Kidney epithelial cell (primary cell): Measurements from ENCODE around the gene UBE2C. TPM values are rescaled to one million over a fixed set of nuclear protein-coding genes. Genes with fewer than 3 reads are reported as not detected.

Experiments
- DNase-seq: peaks from one replicate; pipeline ENCODE4 v3.0.0-alpha.2; 2010; ENCODE audit warnings: low read depth
- H3K27me3 ChIP-seq: 2 replicates; pipeline ENCODE4 v1.6.0; 2011; ENCODE audit warnings: low read length; ENCODE audit not compliant: control insufficient read depth, insufficient read depth
- H3K36me3 ChIP-seq: 2 replicates; pipeline ENCODE4 v1.5.1; 2011; ENCODE audit warnings: low read length; ENCODE audit not compliant: control insufficient read depth, insufficient read depth
- H3K4me3 ChIP-seq: 2 replicates; pipeline ENCODE4 v1.5.1; 2011; ENCODE audit warnings: low read depth, mild to moderate bottlenecking, control low read depth, low read length
- total RNA-seq: library from RNA; depleted of rRNA; stranded (reverse); fragments of >200 nt; gene quantifications from 2 replicates; pipeline ENCODE4 v1.2.3, GENCODE V29; 2015
- TF ChIP-seq, protein P1 (sequence below): IDR thresholded peaks from 2 replicates; pipeline ENCODE4 v1.5.1; 2011; ENCODE audit warnings: mild to moderate bottlenecking, moderate library complexity, low read length, control low read depth, inconsistent platforms; ENCODE audit not compliant: insufficient read depth, poor library complexity, severe bottlenecking

The UBE2C gene
- total RNA-seq, 1 donor from 2014 or later, result 31.3 TPM

DNA sequence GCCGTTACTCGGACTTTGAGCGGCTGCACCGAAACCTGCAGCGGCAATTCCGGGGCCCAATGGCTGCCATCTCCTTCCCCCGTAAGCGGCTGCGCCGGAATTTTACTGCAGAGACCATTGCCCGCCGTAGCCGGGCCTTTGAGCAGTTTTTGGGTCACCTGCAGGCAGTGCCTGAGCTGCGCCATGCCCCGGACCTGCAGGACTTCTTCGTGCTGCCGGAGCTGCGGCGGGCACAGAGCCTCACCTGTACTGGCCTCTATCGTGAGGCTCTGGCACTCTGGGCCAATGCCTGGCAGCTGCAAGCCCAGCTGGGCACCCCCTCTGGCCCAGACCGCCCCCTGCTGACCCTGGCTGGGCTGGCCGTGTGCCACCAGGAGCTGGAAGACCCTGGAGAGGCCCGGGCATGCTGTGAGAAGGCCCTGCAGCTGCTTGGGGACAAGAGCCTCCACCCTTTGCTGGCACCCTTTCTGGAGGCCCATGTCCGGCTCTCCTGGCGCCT, 28.3 kb downstream of the UBE2C start:
- TF ChIP-seq, protein P1, sequence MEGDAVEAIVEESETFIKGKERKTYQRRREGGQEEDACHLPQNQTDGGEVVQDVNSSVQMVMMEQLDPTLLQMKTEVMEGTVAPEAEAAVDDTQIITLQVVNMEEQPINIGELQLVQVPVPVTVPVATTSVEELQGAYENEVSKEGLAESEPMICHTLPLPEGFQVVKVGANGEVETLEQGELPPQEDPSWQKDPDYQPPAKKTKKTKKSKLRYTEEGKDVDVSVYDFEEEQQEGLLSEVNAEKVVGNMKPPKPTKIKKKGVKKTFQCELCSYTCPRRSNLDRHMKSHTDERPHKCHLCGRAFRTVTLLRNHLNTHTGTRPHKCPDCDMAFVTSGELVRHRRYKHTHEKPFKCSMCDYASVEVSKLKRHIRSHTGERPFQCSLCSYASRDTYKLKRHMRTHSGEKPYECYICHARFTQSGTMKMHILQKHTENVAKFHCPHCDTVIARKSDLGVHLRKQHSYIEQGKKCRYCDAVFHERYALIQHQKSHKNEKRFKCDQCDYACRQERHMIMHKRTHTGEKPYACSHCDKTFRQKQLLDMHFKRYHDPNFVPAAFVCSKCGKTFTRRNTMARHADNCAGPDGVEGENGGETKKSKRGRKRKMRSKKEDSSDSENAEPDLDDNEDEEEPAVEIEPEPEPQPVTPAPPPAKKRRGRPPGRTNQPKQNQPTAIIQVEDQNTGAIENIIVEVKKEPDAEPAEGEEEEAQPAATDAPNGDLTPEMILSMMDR, result no peak
- peaks cover 4% of the 10 kb centered on the region for H3K36me3 ChIP-seq
- H3K4me3 ChIP-seq, result no peak overlapping the region
- DNase-seq, result no peak
- H3K27me3 ChIP-seq, result no peaks in the 10 kb centered on the region

DNA sequence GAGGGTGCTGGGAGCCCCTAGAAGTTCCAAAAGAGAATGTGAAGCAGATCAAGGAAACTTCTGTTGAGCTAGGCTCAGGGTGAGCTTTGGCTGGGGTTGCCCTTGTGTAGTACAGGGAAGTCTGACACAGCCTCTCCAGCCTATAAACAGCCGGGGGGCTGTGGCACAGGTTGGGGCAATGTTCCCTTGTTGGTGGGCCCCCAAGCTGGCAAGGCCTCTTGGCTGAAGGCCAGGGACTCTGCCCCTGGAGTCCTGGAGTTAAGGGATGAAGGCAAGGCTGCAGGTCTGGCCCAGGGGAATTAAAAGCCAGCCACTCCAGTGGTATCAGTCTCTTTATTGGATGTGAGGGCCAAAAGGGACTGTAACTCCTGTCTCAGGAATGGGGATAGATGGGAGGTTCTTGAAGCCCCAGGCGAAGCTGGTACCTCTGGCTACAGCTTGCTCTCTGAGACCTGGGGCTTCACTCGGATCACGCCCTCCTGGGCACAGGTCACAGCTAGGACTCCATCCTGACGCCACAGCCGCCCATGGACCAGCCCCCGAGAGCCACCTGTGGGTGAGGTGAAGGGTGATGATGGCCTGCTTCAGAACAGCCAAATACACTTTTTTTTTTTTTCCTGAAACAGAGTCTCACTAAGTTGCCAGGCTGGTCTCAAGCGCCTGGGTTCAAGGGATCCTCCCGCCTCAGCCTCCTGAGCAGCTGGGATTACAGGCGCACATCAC, 29.1 kb downstream of the UBE2C start:
- peaks cover 4% of the 10 kb centered on the region for H3K36me3 ChIP-seq
- H3K27me3 ChIP-seq, result no peaks in the 10 kb centered on the region
- TF ChIP-seq, protein P1, result no peak
- DNase-seq, result no peak
- H3K4me3 ChIP-seq, result no peak overlapping the region

DNA sequence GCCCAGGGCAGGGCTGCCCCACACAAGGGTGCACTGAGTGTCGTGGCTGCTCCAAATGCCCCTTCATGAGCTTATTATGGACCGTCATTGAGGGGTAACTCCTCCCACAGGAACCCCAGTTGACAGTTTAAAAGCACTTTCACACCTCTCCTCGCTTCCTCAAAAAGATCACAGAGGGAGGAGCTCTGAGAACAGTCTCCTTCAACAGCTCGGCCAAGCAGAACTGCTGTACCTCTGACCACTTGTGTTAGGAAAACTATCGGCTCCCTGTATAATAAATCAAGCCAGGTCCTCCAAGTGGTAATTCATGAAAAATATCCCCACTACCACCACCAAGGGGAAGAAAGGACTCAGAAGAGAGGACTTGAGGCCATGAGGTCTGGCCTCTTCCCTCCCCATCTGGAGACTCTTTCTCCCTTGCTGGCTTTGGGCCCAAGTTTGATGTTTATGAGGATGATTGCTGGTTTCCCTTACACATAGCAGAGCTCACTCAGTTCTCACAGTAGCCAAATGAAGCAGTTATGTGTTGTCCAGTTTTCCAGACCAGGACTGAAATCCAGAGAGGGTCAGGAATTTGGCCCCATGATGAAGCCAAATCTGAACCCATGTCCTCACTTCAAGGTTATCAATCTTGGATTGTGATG, 29.8 kb downstream of the UBE2C start:
- TF ChIP-seq, protein P1, result no peak
- peaks cover 4% of the 10 kb centered on the region for H3K36me3 ChIP-seq
- H3K4me3 ChIP-seq, result no peak overlapping the region
- H3K27me3 ChIP-seq, result no peaks in the 10 kb centered on the region
- no peak for DNase-seq

DNA sequence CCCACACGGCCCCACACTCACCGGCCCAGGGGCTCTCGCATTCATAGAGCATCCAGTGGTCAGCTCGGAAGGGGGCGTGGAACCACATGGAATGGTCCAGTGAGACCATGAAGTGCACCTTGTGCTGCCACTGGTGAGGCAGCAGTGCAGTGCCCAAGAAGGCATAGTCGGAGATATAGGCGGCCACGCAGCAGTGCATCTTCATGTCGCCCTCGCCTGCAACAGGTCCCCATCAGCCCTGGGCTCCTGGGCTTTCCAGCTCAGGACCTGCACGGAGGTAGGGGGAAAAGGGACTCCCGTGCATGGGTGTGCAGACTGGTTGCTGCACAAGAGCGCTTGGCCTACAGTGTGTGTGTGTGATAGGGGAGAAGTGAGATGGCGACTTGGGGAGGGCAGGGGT, 31.1 kb downstream of the UBE2C start:
- DNase-seq, result no peak
- Histone ChIP-seq H3K36me3 (peaks cover 4% of the 10 kb centered on the region), H3K4me3 (no peak overlapping the region), H3K27me3 (no peaks in the 10 kb centered on the region)
- TF ChIP-seq, protein P1, result no peak

DNA sequence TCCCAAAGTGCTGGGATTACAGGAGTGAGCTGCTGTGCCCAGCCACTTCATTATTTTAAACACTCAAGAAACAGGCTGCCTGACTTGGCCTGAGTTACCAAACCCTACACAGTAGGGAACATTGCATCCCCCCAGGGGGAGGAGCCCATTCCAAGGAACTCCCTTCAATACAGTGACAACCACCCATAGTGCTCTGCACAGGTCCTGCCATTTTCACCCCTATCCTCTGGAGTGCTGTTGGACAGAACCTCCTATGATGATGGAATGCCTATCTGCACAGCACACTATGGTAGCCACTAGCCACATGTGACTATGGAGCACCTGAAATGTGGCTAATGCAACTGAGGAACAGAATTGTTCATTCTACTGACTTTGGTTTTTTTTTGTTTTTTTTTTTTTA, 33.0 kb downstream of the UBE2C start:
- Histone ChIP-seq H3K27me3 (no peaks in the 10 kb centered on the region), H3K4me3 (no peak overlapping the region), H3K36me3 (peaks cover 4% of the 10 kb centered on the region)
- DNase-seq, result no peak
- TF ChIP-seq, protein P1, result no peak

DNA sequence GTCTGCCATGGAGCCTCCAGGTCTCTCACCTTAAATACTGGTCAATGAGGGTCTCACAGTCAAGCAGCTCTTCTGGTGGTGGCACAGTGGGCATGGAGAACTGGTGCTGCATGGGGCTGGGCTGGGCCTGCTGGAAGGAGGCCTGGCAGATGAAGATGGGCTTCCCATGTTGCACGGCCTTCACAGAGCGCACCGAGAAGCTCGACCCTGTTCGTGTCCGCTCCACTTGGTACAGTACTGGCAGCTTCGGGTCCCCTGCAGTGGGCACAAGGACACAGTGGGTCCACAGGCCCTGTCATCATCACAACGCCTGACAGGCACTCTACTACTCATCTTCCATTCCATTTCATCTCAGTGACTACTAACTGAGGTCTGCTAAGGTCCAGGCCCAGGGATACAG, 36.0 kb downstream of the UBE2C start:
- TF ChIP-seq, protein P1, result no peak
- H3K36me3 ChIP-seq, result peaks cover 2% of the 10 kb centered on the region
- no peak overlapping the region for H3K4me3 ChIP-seq
- no peaks in the 10 kb centered on the region for H3K27me3 ChIP-seq
- DNase-seq, result no peak
